Esophagus muscularis mucosa (tissue), 4 donors: Measurements from ENCODE around the gene SPSB3. TPM values are rescaled to one million over a fixed set of nuclear protein-coding genes. Genes with fewer than 3 reads are reported as not detected.

Experiments
- DNase-seq: peaks from one replicate; pipeline ENCODE4 v3.0.0-alpha.2; 2017; ENCODE audit errors: extremely low spot score
- H3K27ac ChIP-seq, 4 donors: fragments of 200-600 bp; sonication (generic); replicated peaks in 1 of 4; 1 replicate in 3 of 4; 2 replicates in 1 of 4; pipeline ENCODE4 v1.5.1; 2016 to 2019; ENCODE audit warnings: mild to moderate bottlenecking in 1 of 4
- H3K27me3 ChIP-seq, 4 donors: fragments of 200-600 bp; sonication (generic); one replicate each; pipeline versions ENCODE4 v1.5.1 to v1.6.0; 2016 to 2019
- H3K36me3 ChIP-seq, 4 donors: fragments of 200-600 bp; sonication (generic); one replicate each; pipeline ENCODE4 v1.5.1; 2016 to 2019
- H3K4me1 ChIP-seq, 4 donors: fragments of 200-600 bp; sonication (generic); one replicate each; pipeline ENCODE4 v1.5.1; 2016 to 2019
- H3K4me3 ChIP-seq, 4 donors: fragments of 200-600 bp; sonication (generic); 1 replicate in 2 of 4; 2 replicates in 2 of 4; pipeline ENCODE4 v1.5.1; 2016 to 2019; ENCODE audit warnings: mild to moderate bottlenecking in 4 of 4, moderate library complexity in 1 of 4
- H3K9me3 ChIP-seq, 4 donors: fragments of 200-600 bp; sonication (generic); 1 replicate in 3 of 4; 2 replicates in 1 of 4; pipeline ENCODE4 v1.5.1; 2016 to 2019
- EP300 ChIP-seq: sonication (generic); formaldehyde crosslinking; IDR thresholded peaks from one replicate; pipeline ENCODE4 v1.6.1; 2017; ENCODE audit warnings: antibody characterized with exemption
- POLR2A ChIP-seq: fragments of 450-650 bp; IDR thresholded peaks from one replicate; pipeline ENCODE4 v1.6.1; 2017; ENCODE audit warnings: antibody characterized with exemption, moderate library complexity, mild to moderate bottlenecking, low read depth
- POLR2AphosphoS5 ChIP-seq, 2 donors: sonication (generic); formaldehyde crosslinking; IDR thresholded peaks; one replicate each; pipeline ENCODE4 v1.6.1; 2017; ENCODE audit warnings: antibody characterized with exemption in 2 of 2
- WGBS: methylation state at CpG from one replicate; pipeline ENCODE4 v1.1.5; 2018; 5-methylcytosine and 5-hydroxymethylcytosine counted together
- intact Hi-C: fragments of 100-400 bp; cut with DNase I; formaldehyde crosslinking; loops from one replicate; pipeline ENCODE4 v1.15.1; 2023
- total RNA-seq, 4 donors: library from RNA; depleted of rRNA; stranded (reverse); fragments of >200 nt; gene quantifications; one replicate each; pipeline versions ENCODE4 v1.1.0 to v1.2.1, GENCODE V29; 2016
- TF ChIP-seq, protein P1 (sequence below), 3 experiments: fragments of 200-600 bp in 2 of 3; fragments of 450-650 bp in 1 of 3; sonication (generic) in 2 of 3; IDR thresholded peaks; one replicate each; pipeline ENCODE4 v1.5.1; 2017 to 2019; ENCODE audit warnings: antibody characterized with exemption in 3 of 3, mild to moderate bottlenecking in 2 of 3, moderate library complexity in 1 of 3

SPSB3 gene
- total RNA-seq, 4 donors from 2014 or later = 69.1 to 101 (median 78.6) TPM

GRCh38 chr16:1778200-1779179, 3.9 kb downstream of the SPSB3 start:
- intact Hi-C loops = no loop called here
- Histone ChIP-seq H3K36me3 (peaks cover 20 to 63% (median 62%) of the 10 kb centered on the region in 4 donors), H3K4me3 (no peak overlapping the region), H3K27me3 (no peaks in the 10 kb centered on the region), H3K27ac (no peak overlapping the region), H3K4me1 (peaks cover 34 to 63% (median 54%) of the 10 kb centered on the region in 4 donors), H3K9me3 (no peaks in the 10 kb centered on the region)
- TF ChIP-seq EP300 (no peak), POLR2A (no peak), POLR2AphosphoS5 (IDR thresholded peaks at IDR 0.05) (no peak)
- TF ChIP-seq, protein P1, sequence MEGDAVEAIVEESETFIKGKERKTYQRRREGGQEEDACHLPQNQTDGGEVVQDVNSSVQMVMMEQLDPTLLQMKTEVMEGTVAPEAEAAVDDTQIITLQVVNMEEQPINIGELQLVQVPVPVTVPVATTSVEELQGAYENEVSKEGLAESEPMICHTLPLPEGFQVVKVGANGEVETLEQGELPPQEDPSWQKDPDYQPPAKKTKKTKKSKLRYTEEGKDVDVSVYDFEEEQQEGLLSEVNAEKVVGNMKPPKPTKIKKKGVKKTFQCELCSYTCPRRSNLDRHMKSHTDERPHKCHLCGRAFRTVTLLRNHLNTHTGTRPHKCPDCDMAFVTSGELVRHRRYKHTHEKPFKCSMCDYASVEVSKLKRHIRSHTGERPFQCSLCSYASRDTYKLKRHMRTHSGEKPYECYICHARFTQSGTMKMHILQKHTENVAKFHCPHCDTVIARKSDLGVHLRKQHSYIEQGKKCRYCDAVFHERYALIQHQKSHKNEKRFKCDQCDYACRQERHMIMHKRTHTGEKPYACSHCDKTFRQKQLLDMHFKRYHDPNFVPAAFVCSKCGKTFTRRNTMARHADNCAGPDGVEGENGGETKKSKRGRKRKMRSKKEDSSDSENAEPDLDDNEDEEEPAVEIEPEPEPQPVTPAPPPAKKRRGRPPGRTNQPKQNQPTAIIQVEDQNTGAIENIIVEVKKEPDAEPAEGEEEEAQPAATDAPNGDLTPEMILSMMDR (IDR thresholded peaks at IDR 0.05) = no peak
- WGBS = 83% methylated on average over 20 of the region's 34 CpGs
- no peak for DNase-seq

GRCh38 chr16:1777375-1778199, 4.8 kb downstream of the SPSB3 start:
- peaks cover 32 to 60% (median 53%) of the 10 kb centered on the region in 4 donors for H3K4me1 ChIP-seq
- DNase-seq = no peak
- H3K9me3 ChIP-seq = no peaks in the 10 kb centered on the region
- H3K36me3 ChIP-seq = peaks cover 20 to 63% (median 62%) of the 10 kb centered on the region in 4 donors
- H3K4me3 ChIP-seq = no peak overlapping the region
- intact Hi-C loops = no loop called here
- H3K27ac ChIP-seq = no peak overlapping the region
- TF ChIP-seq POLR2AphosphoS5 (IDR thresholded peaks at IDR 0.05) (no peak), POLR2A (no peak), EP300 (no peak)
- TF ChIP-seq, protein P1 (IDR thresholded peaks at IDR 0.05) = no peak
- WGBS = 82% methylated on average over 17 of the region's 36 CpGs
- no peaks in the 10 kb centered on the region for H3K27me3 ChIP-seq

- Histone ChIP-seq H3K36me3 (peaks cover 20 to 63% (median 62%) of the 10 kb centered on the region in 4 donors), H3K9me3 (no peaks in the 10 kb centered on the region), H3K4me1 (peaks cover 38 to 66% (median 58%) of the 10 kb centered on the region in 4 donors), H3K27me3 (no peaks in the 10 kb centered on the region), H3K27ac (no peak overlapping the region), H3K4me3 (no peak overlapping the region)
- no peak for DNase-seq
- TF ChIP-seq POLR2A = no peak
- TF ChIP-seq EP300 = no peak
- no peak for TF ChIP-seq POLR2AphosphoS5 (IDR thresholded peaks at IDR 0.05)
- TF ChIP-seq, protein P1 (IDR thresholded peaks at IDR 0.05) = no peak
- intact Hi-C loops = no loop called here
- WGBS = 91% methylated on average over 19 of the region's 22 CpGs
These were observed 5.4 kb downstream of the SPSB3 start for GRCh38 chr16:1776991-1777374.

GRCh38 chr16:1776672-1776955, 5.8 kb downstream of the SPSB3 start:
- Histone ChIP-seq H3K9me3 (no peaks in the 10 kb centered on the region), H3K4me3 (no peak overlapping the region), H3K4me1 (peaks cover 40 to 67% (median 59%) of the 10 kb centered on the region in 4 donors), H3K36me3 (peaks cover 20 to 63% (median 62%) of the 10 kb centered on the region in 4 donors), H3K27me3 (no peaks in the 10 kb centered on the region), H3K27ac (no peak overlapping the region)
- intact Hi-C loops = no loop called here
- DNase-seq = no peak
- TF ChIP-seq EP300 (no peak), POLR2AphosphoS5 (IDR thresholded peaks at IDR 0.05) (no peak), POLR2A (no peak)
- TF ChIP-seq, protein P1 (IDR thresholded peaks at IDR 0.05) = no peak
- 91% methylated on average over 4 of the region's 13 CpGs for WGBS
